Right cardiac atrium (tissue), 5 donors: ENCODE data around the gene HBEGF. TPM values are rescaled to one million over a fixed set of nuclear protein-coding genes. Genes with fewer than 3 reads are reported as not detected.

Experiments used
- ATAC-seq, 2 donors: fragments of 200-7000 bp; cut with Tn5 transposase; one replicate each; pipeline versions ENCODE4 v1.8.0 to v1.9.1; 2020; ENCODE audit warnings: moderate library complexity in 2 of 2, mild to moderate bottlenecking in 1 of 2
- DNase-seq, 3 donors: peaks; one replicate each; pipeline ENCODE4 v3.0.0-alpha.2; 2020
- H3K27ac ChIP-seq: one replicate; pipeline ENCODE4 v1.5.1; 2013; ENCODE audit warnings: mild to moderate bottlenecking, low read length, control low read depth, moderate library complexity
- H3K27me3 ChIP-seq: one replicate; pipeline ENCODE4 v1.6.1; 2013; ENCODE audit not compliant: control insufficient read depth, insufficient read depth
- H3K4me1 ChIP-seq: one replicate; pipeline ENCODE4 v1.6.1; 2013; ENCODE audit warnings: low read length; ENCODE audit not compliant: control insufficient read depth, insufficient read depth
- H3K4me3 ChIP-seq: one replicate; pipeline ENCODE4 v1.5.1; 2013; ENCODE audit warnings: low read length, control low read depth
- H3K9me3 ChIP-seq: one replicate; pipeline ENCODE4 v1.6.1; 2013; ENCODE audit warnings: low read length; ENCODE audit not compliant: control insufficient read depth
- WGBS: extraction: QIAGEN DNeasy Blood & Tissue Kit; methylation state at CpG from one replicate; pipeline ENCODE4 v1.1.7; 2013; 5-methylcytosine and 5-hydroxymethylcytosine counted together
- intact Hi-C, 4 donors: fragments of 100-400 bp; cut with DNase I; formaldehyde crosslinking; loops; one replicate each; pipeline versions ENCODE4 v1.11.0 to v1.14.0; 2022 to 2023
- polyA plus RNA-seq: library from polyadenylated mRNA; stranded (reverse); fragments of 200-250 nt; gene quantifications from one replicate; pipeline ENCODE4 v1.2.3, GENCODE V29; 2013
- total RNA-seq, 4 donors: library from RNA; stranded (reverse); fragmentation: NEBNext Ultra II Directional; extraction: Animal tissue kit (Norgen Biotek cat#: 25700); gene quantifications; one replicate each; pipeline ENCODE4 v1.2.1, GENCODE V29; 2021
- donor health status: healthy with polysubstance abuse.
- donor health status: DM: no; HTN: yes; CAD: no.
- donor health status: DM: no; HTN: no; CAD: no.
- donor health status: DM: no; HTN: yes; CAD: no; lungs with severe emphysema.
- donor health status: DM: yes; HTN: yes; CAD: no.

Gene HBEGF
- total and polyA plus RNA-seq, 5 donors = 17.6 to 31.0 (median 20.8) TPM

DNA sequence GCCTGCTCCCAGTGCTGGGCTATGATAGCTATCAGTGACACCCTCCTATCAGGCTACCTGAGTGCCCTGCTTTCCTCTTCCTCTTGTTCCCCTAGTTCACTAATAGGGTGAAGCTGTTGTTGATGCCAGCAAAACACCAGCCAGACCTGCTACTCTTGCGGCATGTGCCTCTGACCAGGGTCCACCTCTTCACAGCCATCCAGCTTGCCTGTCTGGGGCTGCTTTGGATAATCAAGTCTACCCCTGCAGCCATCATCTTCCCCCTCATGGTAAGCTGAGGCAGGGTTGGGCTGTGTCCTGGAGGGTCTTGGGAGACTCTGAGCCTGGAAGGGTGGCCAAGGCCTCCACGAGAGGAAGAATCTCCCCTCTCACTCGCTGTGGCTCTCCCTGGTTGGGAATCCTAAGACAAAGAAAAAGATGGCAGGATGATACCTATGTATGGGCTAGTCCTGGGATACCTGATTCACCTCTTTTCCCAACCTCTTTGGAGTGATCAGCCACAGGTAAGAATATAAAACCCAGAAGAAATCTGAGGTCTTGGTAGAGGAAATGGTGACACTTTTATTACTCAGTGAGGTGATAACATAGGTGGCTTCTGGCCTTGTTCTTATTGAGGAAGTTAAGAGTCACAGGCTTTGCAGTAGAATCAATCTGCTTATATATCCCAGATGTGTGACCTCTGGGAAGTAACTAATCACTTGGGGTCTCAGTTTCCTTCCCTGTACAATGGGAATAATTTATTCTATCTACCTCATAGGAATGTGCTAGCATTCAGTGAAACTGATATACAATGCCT is 25.2 kb upstream of the HBEGF start:
- 89% methylated on average over 3 of the region's 3 CpGs for WGBS
- peaks cover 2% of the 10 kb centered on the region for H3K4me1 ChIP-seq
- ATAC-seq (no peak), DNase-seq (no peak)
- no peak overlapping the region for H3K27ac ChIP-seq
- intact Hi-C loops = loop anchor here in 1 of 4 donors (10.0 kb wide), 1 partner anchor 673 kb away; no protein-coding TSS in a partner anchor
- no peaks in the 10 kb centered on the region for H3K27me3 ChIP-seq
- H3K9me3 ChIP-seq = no peaks in the 10 kb centered on the region
- H3K4me3 ChIP-seq = no peak overlapping the region

DNA sequence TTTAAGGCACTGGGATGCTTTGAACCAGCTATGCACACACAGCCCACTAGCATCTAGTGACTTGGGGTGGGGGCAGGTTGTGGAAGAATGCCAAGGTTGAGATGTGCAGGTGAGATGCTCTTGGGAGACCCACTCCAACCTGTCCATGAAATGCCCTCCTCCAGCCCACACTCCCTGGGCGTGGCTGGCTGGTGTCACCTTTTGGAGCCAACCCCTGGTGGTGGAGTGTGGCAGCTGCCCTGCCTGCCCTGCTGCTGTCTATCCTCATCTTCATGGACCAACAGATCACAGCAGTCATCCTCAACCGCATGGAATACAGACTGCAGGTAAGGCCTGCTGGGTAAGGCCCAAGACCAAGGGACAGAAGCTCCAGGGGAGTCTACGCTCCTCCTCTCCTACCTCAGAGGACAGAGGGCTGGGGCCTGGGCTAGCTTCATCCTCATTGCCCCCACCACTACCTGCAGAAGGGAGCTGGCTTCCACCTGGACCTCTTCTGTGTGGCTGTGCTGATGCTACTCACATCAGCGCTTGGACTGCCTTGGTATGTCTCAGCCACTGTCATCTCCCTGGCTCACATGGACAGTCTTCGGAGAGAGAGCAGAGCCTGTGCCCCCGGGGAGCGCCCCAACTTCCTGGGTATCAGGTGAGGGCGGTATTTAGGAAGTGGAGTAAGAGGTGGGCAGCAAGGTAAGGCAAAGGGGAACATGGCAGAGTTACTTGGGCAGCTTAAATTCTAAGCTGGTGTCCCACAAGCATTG is 21.0 kb upstream of the HBEGF start:
- Histone ChIP-seq H3K27me3 (no peaks in the 10 kb centered on the region), H3K4me3 (no peak overlapping the region), H3K27ac (no peak overlapping the region), H3K9me3 (no peaks in the 10 kb centered on the region), H3K4me1 (no peaks in the 10 kb centered on the region)
- ATAC-seq (no peak), DNase-seq (no peak)
- WGBS = 87% methylated on average over 8 of the region's 8 CpGs
- intact Hi-C loops = loop anchor here in 2 of 4 donors (10.0 kb wide), 2 partner anchors 347 to 357 kb away; no protein-coding TSS in a partner anchor

DNA sequence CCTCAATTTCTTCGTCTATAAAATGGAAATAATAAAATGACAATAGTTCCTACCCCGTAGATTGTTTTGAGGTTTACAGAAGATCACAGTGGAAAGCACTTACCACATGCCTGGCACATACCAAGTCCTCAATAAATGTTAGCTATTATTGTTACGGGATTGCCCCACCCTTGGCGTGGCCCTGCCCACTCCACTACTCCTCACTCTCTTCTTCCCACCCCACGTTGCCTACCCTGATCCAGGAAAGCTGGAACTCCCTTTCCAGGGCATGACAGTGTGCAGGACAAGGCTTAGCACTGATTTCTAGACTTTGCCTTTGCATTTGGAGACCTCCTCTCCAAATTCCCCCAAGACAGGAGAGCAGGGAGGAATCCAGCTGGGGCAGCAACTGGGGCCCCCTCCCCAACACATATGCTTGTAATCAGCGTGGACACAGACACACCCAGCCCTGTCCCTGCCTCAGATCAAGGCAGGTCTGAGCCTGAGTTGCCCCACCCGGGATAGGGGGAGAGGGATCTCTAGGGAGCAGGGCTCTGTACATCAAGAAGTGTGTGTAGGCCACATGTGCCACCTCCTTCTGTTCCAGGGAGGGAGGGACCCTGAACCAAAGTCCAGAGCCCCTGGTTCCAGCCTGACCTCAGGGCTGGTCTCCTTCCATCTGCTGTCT is 20.3 kb upstream of the HBEGF start:
- no peak for DNase-seq
- intact Hi-C loops = loop anchor here in 2 of 4 donors (10.0 kb wide), 2 partner anchors 348 to 358 kb away; no protein-coding TSS in a partner anchor

DNA sequence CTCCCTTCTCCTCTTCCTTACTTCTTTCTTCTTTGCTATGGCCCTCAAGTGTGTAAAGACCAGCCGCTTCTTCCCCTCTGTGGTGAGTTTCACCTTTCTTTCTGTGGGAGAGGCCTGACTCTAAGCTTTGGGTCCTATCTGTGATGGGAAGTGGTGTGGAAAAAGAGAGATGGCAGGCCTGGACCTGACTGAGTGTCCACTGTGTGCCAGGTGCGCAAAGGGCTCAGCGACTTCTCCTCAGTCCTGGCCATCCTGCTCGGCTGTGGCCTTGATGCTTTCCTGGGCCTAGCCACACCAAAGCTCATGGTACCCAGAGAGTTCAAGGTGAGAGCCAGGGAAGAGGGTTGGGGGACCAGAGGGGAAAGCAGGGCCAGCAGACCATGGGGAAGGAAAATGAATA is 19.5 kb upstream of the HBEGF start:
- H3K9me3 ChIP-seq = no peaks in the 10 kb centered on the region
- intact Hi-C loops = loop anchor here in 2 of 4 donors (10.0 kb wide), 2 partner anchors 349 to 359 kb away; no protein-coding TSS in a partner anchor
- no peak overlapping the region for H3K4me3 ChIP-seq
- H3K27me3 ChIP-seq = no peaks in the 10 kb centered on the region
- WGBS = 91% methylated on average over 4 of the region's 4 CpGs
- DNase-seq = no peak
- no peak for ATAC-seq
- H3K4me1 ChIP-seq = no peaks in the 10 kb centered on the region
- no peak overlapping the region for H3K27ac ChIP-seq

More for the DNA sequence above, 20.3 kb upstream of the HBEGF start:
- Histone ChIP-seq H3K27ac (no peak overlapping the region), H3K4me1 (no peaks in the 10 kb centered on the region), H3K27me3 (no peaks in the 10 kb centered on the region), H3K9me3 (no peaks in the 10 kb centered on the region), H3K4me3 (no peak overlapping the region)
- WGBS = 74% methylated on average over 7 of the region's 7 CpGs
- ATAC-seq = no peak

- intact Hi-C loops = loop anchor here in 2 of 4 donors (10.0 kb wide), 2 partner anchors 350 to 360 kb away; no protein-coding TSS in a partner anchor
- Histone ChIP-seq H3K27ac (no peak overlapping the region), H3K4me3 (no peak overlapping the region), H3K9me3 (no peaks in the 10 kb centered on the region), H3K27me3 (no peaks in the 10 kb centered on the region), H3K4me1 (no peaks in the 10 kb centered on the region)
- WGBS = 52% methylated on average over 3 of the region's 3 CpGs
- ATAC-seq = no peak
- DNase-seq = no peak
These were observed 18.9 kb upstream of the HBEGF start for GRCh38 chr5:140365282-140365681.

DNA sequence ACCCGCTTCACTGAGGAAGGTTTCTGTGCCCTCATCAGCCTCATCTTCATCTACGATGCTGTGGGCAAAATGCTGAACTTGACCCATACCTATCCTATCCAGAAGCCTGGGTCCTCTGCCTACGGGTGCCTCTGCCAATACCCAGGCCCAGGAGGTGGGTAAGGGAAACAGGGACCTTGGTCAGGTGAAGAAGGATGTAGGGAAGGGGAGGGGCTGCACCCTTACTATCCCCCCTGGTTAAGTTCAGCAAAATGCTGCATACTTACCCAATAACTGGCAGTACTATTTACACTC is 18.0 kb upstream of the HBEGF start:
- WGBS = 95% methylated on average over 3 of the region's 3 CpGs
- Histone ChIP-seq H3K27me3 (no peaks in the 10 kb centered on the region), H3K4me3 (no peak overlapping the region), H3K9me3 (no peaks in the 10 kb centered on the region), H3K4me1 (no peaks in the 10 kb centered on the region), H3K27ac (no peak overlapping the region)
- ATAC-seq = no peak
- DNase-seq = no peak
- intact Hi-C loops = loop anchor here in 2 of 4 donors (10.0 kb wide), 2 partner anchors 350 to 360 kb away; no protein-coding TSS in a partner anchor

DNA sequence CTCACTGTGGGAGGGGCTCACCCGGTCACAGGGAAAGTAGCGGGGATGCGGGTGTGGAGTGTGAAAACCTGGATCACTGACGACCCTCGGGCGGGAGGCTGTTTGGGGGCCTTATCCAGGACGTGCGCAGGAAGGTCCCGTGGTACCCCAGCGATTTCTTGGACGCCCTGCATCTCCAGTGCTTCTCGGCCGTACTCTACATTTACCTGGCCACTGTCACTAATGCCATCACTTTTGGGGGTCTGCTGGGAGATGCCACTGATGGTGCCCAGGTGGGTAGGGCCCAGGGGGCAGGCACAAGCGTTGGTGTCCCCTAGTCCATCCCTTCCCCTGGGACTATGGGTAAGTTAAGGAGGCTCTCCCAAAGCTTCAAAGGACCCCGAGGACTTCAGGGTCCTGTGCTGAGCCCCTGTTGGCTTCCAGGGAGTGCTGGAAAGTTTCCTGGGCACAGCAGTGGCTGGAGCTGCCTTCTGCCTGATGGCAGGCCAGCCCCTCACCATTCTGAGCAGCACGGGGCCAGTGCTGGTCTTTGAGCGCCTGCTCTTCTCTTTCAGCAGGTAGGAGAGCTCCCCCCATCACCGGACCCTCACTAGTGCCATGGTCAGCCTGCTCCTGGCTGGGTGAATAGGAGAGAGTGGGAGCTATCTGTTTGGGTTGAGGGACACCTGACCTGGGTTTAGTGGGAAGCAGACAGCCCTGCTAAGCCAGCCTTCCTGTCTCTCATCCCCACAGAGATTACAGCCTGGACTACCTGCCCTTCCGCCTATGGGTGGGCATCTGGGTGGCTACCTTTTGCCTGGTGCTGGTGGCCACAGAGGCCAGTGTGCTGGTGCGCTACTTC is 17.4 kb upstream of the HBEGF start:
- H3K9me3 ChIP-seq = no peaks in the 10 kb centered on the region
- H3K27ac ChIP-seq = no peak overlapping the region
- no peaks in the 10 kb centered on the region for H3K4me1 ChIP-seq
- ATAC-seq = no peak
- intact Hi-C loops = loop anchor here in 2 of 4 donors (10.0 kb wide), 2 partner anchors 351 to 361 kb away; no protein-coding TSS in a partner anchor
- 54% methylated on average over 20 of the region's 20 CpGs for WGBS
- no peaks in the 10 kb centered on the region for H3K27me3 ChIP-seq
- no peak overlapping the region for H3K4me3 ChIP-seq
- no peak for DNase-seq

- 9% methylated on average over 29 of the region's 29 CpGs for WGBS
- peak; percentile 79 to 90 (median 90) for DNase-seq
- Histone ChIP-seq H3K27me3 (no peaks in the 10 kb centered on the region), H3K4me3 (no peak overlapping the region), H3K4me1 (no peaks in the 10 kb centered on the region), H3K27ac (no peak overlapping the region), H3K9me3 (no peaks in the 10 kb centered on the region)
- ATAC-seq = peak; percentile 64 to 71
- intact Hi-C loops = loop anchor here in 2 of 4 donors (10.0 kb wide), 2 partner anchors 352 to 362 kb away; no protein-coding TSS in a partner anchor
These were observed 16.6 kb upstream of the HBEGF start for GRCh38 chr5:140362875-140363630.

DNA sequence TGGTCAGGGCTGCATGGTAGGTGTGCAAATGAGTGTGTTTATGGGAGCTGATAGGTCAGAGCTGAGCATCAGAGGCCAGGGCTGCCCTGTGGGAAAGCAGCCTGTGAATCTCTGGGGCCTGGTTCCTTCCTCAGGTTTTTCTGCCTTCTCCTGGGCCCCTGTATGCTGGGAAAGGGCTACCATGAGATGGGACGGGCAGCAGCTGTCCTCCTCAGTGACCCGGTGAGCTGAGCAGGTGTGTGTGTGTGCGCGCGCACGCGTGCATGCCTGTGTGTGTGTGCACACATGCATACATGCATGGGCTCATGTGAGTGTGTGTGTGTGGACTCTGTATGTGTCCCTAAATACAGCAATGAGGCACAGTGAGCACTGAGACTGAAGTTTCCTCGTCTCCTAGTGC is 15.9 kb upstream of the HBEGF start:
- Histone ChIP-seq H3K4me1 (no peaks in the 10 kb centered on the region), H3K9me3 (no peaks in the 10 kb centered on the region), H3K27me3 (no peaks in the 10 kb centered on the region), H3K27ac (no peak overlapping the region), H3K4me3 (no peak overlapping the region)
- WGBS = 84% methylated on average over 8 of the region's 8 CpGs
- no peak for DNase-seq
- intact Hi-C loops = loop anchor here in 2 of 4 donors (10.0 kb wide), 2 partner anchors 352 to 362 kb away; no protein-coding TSS in a partner anchor
- no peak for ATAC-seq
